ENCODE results near the gene RTEL1.

Gene RTEL1

DNA sequence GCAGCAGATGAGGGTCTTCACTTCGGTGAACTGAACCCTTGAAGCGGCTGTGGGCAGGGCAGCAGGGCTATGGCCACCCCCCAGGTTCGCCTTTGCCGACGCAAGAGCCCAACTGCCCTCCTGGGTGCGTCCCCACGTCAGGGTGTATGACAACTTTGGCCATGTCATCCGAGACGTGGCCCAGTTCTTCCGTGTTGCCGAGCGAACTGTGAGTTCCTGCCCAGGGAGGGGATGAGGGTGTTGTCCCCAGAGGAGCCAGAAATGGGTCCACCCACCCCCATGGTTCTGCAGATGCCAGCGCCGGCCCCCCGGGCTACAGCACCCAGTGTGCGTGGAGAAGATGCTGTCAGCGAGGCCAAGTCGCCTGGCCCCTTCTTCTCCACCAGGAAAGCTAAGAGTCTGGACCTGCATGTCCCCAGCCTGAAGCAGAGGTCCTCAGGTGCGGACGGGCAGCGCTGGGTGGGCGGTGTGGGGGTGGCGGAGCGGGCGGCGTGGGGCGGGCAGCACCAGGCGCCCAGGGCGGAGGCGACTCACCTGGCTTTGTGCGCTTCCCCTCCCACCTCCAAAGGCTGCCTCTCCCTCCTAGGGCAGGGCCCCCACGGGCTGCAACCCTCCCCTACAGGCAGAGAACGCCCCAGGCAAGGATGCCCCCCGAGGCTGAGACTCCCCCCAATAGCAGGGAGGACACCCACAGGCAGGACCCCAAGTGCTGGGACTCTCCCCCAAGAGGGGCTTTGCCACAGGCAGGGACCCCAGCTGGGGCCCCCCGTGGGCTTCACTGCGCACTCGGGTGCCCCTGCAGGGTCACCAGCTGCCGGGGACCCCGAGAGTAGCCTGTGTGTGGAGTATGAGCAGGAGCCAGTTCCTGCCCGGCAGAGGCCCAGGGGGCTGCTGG, 32.1 kb downstream of the RTEL1 start:
- no peak for DNase-seq (ENCODE audit: low read depth in 3 of 3)

- no peak for DNase-seq (ENCODE audit: low read depth in 3 of 3)
Observed at GRCh38 chr20:63690898-63691710, 33.0 kb downstream of the RTEL1 start.

DNA sequence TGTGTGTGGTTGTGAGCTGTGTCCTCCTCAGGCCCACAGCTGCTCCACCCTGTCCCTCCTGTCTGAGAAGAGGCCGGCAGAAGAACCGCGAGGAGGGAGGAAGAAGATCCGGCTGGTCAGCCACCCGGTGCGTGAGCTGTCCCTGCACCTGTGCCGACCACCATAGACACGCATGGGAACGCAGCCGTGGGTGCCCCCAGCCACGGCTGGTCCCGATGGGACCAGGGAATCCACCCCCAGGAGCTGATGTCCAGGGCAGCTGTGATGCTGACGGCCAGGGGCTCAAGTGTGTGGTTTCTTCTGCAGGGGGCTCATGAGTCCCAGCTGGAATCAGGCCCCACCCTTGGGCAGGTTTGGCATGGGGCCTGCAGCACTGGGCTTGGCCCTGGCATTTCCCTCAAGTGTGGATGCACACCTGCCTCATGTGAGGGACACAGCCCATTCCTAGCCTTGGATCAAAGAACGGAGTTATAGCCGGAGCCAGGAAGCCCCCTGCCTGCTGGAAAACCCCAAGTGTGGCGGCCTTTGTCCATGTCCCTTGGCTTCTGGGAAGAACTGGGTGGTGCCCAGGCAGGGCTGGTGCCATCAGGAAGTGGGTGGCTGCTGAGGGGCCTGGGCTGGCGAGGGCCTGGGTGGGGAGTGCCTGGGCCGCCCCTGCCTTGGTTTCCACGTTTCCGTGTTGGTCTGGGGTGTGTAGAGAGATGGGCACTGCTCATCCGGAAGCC, 33.8 kb downstream of the RTEL1 start:
- no peak for DNase-seq (ENCODE audit: low read depth in 3 of 3)

GRCh38 chr20:63692436-63693082, 34.4 kb downstream of the RTEL1 start:
- DNase-seq (ENCODE audit: low read depth in 3 of 3), result no peak

- DNase-seq (ENCODE audit: low read depth in 3 of 3), result no peak
Observed at GRCh38 chr20:63693083-63693732, 35.1 kb downstream of the RTEL1 start.

GRCh38 chr20:63693733-63694583, 35.8 kb downstream of the RTEL1 start:
- DNase-seq (ENCODE audit: low read depth in 3 of 3), result no peak

DNA sequence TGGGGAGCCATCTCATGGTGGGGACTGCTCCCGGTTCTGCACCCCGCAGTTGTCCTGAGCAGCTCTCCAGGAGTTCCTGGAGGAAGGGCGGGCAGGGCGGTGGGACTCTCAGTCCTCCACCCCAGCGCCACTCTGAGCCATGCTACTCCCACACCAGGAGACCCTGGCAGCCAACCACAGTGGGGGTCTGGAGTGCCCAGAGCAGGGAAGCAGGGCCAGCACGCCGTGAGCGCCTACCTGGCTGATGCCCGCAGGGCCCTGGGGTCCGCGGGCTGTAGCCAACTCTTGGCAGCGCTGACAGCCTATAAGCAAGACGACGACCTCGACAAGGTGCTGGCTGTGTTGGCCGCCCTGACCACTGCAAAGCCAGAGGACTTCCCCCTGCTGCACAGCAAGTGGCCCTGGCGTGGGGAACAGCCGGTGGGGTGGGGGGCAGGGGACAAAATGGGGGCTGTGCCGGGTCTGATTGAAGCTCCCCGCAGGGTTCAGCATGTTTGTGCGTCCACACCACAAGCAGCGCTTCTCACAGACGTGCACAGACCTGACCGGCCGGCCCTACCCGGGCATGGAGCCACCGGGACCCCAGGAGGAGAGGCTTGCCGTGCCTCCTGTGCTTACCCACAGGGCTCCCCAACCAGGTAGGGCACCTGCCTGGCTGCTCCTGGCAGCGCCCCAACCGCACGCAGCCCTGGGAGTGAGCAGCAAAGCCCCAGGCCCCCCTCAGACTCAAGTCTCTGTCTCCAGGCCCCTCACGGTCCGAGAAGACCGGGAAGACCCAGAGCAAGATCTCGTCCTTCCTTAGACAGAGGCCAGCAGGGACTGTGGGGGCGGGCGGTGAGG, 36.7 kb downstream of the RTEL1 start:
- no peak for DNase-seq (ENCODE audit: low read depth in 3 of 3)

GRCh38 chr20:63695424-63696305, 37.6 kb downstream of the RTEL1 start:
- no peak for DNase-seq (ENCODE audit: low read depth in 3 of 3)

DNA sequence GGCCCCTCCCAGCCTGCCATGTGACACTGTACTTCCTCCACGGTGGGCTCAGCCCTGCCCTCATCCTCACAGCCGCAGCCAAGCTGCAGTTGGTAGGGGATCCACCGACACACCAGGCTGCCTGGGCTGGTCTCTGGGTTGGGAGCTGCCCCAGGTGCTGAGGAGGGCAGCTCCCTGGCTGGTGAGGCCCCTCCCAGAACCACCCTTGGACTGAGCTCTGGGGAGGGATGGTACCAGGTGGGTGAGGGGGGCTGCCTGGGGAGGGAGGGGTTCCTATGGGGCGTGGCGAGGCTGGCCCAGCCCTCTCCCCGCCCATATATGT, 38.2 kb downstream of the RTEL1 start:
- no peak for DNase-seq (ENCODE audit: low read depth in 3 of 3)

- DNase-seq (ENCODE audit: low read depth in 3 of 3), result no peak
Observed at GRCh38 chr20:63696628-63697356, 38.7 kb downstream of the RTEL1 start, which contains the start of gene TNFRSF6B. Gene TNFRSF6B (plus strand): TSS chr20:63696652. CDS start chr20:63696768, 116 bp downstream.

DNA sequence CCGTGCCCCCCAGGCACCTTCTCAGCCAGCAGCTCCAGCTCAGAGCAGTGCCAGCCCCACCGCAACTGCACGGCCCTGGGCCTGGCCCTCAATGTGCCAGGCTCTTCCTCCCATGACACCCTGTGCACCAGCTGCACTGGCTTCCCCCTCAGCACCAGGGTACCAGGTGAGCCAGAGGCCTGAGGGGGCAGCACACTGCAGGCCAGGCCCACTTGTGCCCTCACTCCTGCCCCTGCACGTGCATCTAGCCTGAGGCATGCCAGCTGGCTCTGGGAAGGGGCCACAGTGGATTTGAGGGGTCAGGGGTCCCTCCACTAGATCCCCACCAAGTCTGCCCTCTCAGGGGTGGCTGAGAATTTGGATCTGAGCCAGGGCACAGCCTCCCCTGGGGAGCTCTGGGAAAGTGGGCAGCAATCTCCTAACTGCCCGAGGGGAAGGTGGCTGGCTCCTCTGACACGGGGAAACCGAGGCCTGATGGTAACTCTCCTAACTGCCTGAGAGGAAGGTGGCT, 39.3 kb downstream of the RTEL1 start:
- DNase-seq (ENCODE audit: low read depth in 3 of 3), result no peak

GRCh38 chr20:63697868-63698545, 39.9 kb downstream of the RTEL1 start:
- no peak for DNase-seq (ENCODE audit: low read depth in 3 of 3)

GRCh38 chr20:63698739-63699465, 40.8 kb downstream of the RTEL1 start:
- DNase-seq (ENCODE audit: low read depth in 3 of 3), result peak in 1 of 3 experiments; percentile 24

DNA sequence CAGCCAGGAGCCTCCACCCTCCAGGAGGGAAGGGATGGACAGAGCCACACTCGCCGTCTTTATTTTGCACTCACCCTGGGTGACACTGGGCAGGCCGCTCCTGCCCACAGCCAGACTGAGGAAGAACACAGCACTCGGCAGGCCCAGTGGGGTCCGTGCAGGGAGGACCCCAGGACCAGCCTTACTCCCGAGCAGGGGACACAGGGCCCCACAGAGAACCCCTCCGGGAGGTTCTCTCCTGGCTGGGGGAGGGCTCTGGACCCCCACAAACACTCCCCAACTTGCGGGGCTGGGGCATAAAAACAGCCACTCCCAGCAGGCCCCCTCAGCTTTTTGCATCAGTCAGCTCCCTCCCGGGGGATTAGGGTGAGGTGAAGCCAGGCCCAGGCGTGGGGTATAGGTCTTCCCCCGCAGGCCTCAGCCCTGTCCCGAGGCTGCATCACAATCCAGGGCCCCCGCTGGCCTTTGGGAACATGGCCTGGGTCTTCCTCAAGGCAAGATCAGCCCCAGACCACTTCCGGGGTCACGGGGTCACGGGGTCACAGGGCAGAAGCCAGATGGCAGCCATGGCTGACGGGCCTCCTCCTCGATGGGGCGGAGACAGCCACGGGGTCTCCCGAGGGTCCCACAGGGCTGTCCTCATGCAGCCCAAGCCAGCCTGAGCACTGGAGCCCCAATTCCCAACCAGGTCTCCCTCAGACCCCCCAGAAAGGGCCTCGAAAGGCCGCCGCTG, 41.5 kb downstream of the RTEL1 start:
- no peak for DNase-seq (ENCODE audit: low read depth in 3 of 3)
